ENCODE results near the gene PRSS50.

PRSS50 gene

DNA sequence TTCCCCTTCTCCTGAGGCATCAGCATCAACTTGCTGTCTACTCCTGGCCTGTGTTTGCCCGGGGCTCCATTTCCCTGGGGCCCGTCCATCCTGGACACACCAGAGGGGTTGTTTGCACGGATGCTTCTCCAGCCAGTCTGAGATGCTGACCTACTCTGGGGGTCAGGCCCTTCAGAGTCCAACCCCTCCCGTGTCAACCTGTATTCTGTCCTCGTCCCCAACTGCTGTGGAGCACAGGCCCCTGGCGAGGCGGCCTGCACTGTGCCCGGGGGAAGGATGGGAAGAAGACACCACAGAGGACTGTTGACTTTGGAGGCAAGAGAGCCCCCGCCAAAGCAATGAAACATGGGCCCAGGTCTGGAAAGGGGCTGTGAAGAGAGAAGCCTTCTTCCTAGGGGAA, 50.0 kb downstream of the PRSS50 start:
- H3K9me3 ChIP-seq (ENCODE audit: control insufficient read depth, insufficient read depth, low read depth, low read length), result no peaks in the 10 kb centered on the region
- H3K9ac ChIP-seq (ENCODE audit: low read length), result no peak overlapping the region
- H3K27ac ChIP-seq (ENCODE audit: low read depth, low read length), result no peak overlapping the region
- no peaks in the 10 kb centered on the region for H3K36me3 ChIP-seq (ENCODE audit: control insufficient read depth, insufficient read depth, low read length)
- no peak overlapping the region for H3K4me3 ChIP-seq (ENCODE audit: low read depth, low read length)
- H3K27me3 ChIP-seq (ENCODE audit: control insufficient read depth, insufficient read depth, low read length), result no peaks in the 10 kb centered on the region
- H3K4me1 ChIP-seq (ENCODE audit: control insufficient read depth, insufficient read depth, low read length), result peaks cover 11% of the 10 kb centered on the region

DNA sequence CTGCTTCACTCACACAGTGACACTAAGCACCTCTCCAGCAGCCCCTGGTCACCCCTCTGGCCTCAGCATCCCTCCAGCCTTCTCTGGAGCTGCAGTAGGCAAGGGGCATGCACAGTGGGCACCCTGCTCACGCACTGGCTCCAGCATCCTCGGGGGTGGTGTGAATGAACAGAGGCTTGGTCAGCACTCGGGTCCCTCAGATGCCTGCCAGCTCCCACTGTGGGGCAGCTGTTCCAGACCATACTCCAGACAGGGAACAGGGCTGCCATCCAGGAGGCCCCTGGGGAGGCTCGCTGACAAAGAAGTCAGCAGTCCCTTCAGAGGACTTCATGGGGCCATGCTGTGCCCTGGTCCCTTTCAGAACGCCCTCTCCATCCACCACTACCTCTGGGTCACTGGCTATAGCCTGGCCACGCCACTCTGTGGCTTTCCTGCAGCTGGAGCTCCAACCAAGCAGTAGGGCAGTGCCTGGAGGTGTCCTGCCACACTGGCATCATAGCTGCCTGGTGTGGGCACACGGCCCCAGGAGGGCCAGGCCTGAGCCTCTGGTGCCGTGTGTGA, 50.5 kb downstream of the PRSS50 start:
- Histone ChIP-seq H3K27ac (ENCODE audit: low read depth, low read length) (no peak overlapping the region), H3K4me1 (ENCODE audit: control insufficient read depth, insufficient read depth, low read length) (peaks cover 16% of the 10 kb centered on the region), H3K9ac (ENCODE audit: low read length) (no peak overlapping the region), H3K27me3 (ENCODE audit: control insufficient read depth, insufficient read depth, low read length) (no peaks in the 10 kb centered on the region), H3K9me3 (ENCODE audit: control insufficient read depth, insufficient read depth, low read depth, low read length) (no peaks in the 10 kb centered on the region), H3K4me3 (ENCODE audit: low read depth, low read length) (no peak overlapping the region), H3K36me3 (ENCODE audit: control insufficient read depth, insufficient read depth, low read length) (no peaks in the 10 kb centered on the region)

DNA sequence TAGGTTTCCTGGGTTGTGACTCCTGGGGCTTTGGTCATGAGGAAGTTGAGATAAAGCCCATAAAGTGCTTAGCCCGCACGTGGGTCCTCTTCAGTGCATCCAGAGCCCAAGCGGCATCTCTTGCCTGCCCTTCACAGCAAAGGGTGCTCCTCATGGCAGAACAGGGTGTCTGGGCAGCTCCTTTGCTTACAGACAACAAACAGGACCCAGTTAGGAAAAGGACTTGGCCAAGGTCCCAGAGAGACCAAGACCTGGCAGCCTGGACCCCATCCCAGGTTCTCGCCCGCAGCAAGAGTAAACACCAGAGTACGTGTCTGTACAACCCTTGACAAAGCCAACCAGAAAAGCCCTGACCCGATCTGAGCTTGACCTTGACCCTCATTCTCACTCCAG, 51.2 kb downstream of the PRSS50 start:
- Histone ChIP-seq H3K27me3 (ENCODE audit: control insufficient read depth, insufficient read depth, low read length) (no peaks in the 10 kb centered on the region), H3K27ac (ENCODE audit: low read depth, low read length) (no peak overlapping the region), H3K4me3 (ENCODE audit: low read depth, low read length) (no peak overlapping the region)

DNA sequence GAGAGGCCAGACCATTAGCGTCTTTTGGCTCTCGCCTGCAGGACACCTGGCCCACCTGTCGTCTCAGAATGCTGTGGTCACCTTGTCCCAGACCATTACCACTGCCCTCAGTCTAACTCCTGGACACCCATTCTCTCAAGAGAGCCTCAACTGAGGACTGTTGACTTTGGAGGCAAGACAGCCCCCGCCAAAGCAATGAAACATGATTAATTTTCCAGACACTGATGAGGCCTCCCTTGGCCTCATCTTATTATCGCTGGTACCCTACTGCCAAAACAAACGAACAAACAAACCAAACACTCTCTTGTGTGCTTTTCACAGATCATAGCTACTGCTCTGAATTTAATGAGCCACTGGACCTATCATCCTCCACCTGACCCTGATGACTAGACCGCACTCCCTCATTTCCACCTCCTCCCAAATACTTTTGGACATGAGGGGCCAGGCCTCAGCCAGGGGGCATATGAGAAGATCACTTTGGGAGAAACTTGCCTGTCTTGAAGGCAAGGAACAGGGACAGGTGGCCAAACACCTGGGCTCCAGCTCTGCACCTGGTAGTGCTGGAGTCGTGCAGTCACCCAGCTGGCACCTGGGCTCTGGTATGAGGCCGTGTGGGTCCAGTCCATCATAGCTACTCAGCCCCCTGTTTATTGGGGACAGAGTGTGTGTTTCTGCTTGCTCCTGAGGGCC, 51.8 kb downstream of the PRSS50 start:
- Histone ChIP-seq H3K27me3 (ENCODE audit: control insufficient read depth, insufficient read depth, low read length) (no peaks in the 10 kb centered on the region), H3K4me3 (ENCODE audit: low read depth, low read length) (no peak overlapping the region), H3K9me3 (ENCODE audit: control insufficient read depth, insufficient read depth, low read depth, low read length) (no peaks in the 10 kb centered on the region), H3K4me1 (ENCODE audit: control insufficient read depth, insufficient read depth, low read length) (peaks cover 28% of the 10 kb centered on the region), H3K36me3 (ENCODE audit: control insufficient read depth, insufficient read depth, low read length) (no peaks in the 10 kb centered on the region), H3K27ac (ENCODE audit: low read depth, low read length) (no peak overlapping the region), H3K9ac (ENCODE audit: low read length) (no peak overlapping the region)

More for the DNA sequence above, 51.2 kb downstream of the PRSS50 start:
- H3K36me3 ChIP-seq (ENCODE audit: control insufficient read depth, insufficient read depth, low read length), result no peaks in the 10 kb centered on the region
- no peaks in the 10 kb centered on the region for H3K9me3 ChIP-seq (ENCODE audit: control insufficient read depth, insufficient read depth, low read depth, low read length)
- H3K4me1 ChIP-seq (ENCODE audit: control insufficient read depth, insufficient read depth, low read length), result peaks cover 23% of the 10 kb centered on the region
- no peak overlapping the region for H3K9ac ChIP-seq (ENCODE audit: low read length)

DNA sequence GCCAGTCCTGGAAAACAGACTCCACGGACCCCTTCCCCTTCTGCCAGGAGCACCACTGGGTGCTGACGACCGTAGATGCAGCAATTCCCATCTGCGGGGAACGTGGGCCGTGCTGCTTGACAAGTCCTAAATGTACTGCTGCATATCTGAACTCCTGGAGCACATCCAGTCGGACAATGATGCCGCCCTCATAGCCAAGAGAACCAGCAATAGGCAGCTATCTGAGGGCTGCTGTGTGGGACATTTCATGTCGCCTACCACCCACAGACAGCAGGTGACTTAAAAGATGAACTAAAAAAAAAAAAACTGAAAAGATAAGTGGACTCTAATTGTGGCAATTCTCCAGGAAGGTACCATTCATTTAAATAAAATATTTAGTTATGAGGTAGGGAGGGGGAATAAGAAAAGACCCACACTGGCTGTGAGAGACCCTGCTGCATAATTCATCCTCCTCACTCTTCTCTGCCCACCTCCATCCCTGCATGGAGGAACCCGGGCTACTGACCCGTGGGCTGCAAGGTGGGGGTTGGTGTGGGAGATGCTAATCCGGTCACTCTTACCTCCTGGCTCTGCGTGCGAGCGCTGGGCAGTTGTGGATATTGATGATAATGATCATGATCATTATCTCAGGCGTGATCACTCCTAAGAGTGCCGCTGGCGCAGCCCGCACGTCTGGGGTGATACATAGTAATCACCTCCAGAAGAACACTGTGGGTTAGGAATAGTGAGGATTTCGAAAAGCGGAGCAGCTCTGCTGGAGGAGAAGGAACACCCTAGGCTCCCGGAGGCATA, 52.5 kb downstream of the PRSS50 start:
- no peak overlapping the region for H3K4me3 ChIP-seq (ENCODE audit: low read depth, low read length)
- no peak overlapping the region for H3K27ac ChIP-seq (ENCODE audit: low read depth, low read length)
- H3K9me3 ChIP-seq (ENCODE audit: control insufficient read depth, insufficient read depth, low read depth, low read length), result no peaks in the 10 kb centered on the region
- peaks cover 36% of the 10 kb centered on the region for H3K4me1 ChIP-seq (ENCODE audit: control insufficient read depth, insufficient read depth, low read length)
- no peaks in the 10 kb centered on the region for H3K36me3 ChIP-seq (ENCODE audit: control insufficient read depth, insufficient read depth, low read length)
- H3K9ac ChIP-seq (ENCODE audit: low read length), result no peak overlapping the region
- H3K27me3 ChIP-seq (ENCODE audit: control insufficient read depth, insufficient read depth, low read length), result no peaks in the 10 kb centered on the region

DNA sequence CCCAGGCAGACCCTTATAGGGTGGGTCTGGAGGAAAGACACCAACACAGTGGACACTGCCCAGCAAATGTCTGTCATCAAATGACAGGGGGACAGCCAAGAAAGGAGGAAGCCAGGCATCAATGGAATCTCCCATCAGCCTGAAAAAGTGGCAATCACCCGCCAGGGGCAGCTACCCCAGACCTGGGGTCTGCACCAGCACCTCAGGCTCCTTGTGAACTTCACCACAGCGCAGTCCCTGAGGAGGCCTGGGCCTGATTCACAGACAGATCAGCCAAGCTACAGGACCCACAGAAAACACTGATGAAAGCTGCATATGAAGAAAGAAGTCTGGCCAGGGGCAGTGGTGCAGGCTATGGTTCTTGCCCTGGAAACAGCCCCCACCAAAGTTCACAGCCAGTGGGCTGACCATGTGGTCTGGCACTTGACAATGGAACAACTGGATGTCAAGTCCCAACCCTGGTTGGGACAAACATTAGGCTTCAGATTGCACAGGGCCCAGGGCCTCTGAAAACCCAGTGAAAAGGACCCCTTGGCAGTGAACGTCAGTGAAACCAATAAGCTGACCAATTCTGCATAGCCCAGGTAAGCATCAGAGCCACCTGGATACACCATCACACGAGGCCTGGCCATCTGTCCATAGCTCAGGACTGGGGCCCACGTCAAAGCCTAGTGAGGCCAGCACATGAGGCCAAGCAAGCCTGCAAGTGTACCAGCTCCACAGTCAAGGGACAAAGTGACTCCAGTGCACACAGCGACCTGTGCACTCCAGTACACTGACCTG, 53.3 kb downstream of the PRSS50 start:
- Histone ChIP-seq H3K9me3 (ENCODE audit: control insufficient read depth, insufficient read depth, low read depth, low read length) (no peaks in the 10 kb centered on the region), H3K27me3 (ENCODE audit: control insufficient read depth, insufficient read depth, low read length) (no peaks in the 10 kb centered on the region), H3K4me1 (ENCODE audit: control insufficient read depth, insufficient read depth, low read length) (peaks cover 44% of the 10 kb centered on the region), H3K4me3 (ENCODE audit: low read depth, low read length) (no peak overlapping the region), H3K36me3 (ENCODE audit: control insufficient read depth, insufficient read depth, low read length) (no peaks in the 10 kb centered on the region), H3K9ac (ENCODE audit: low read length) (no peak overlapping the region), H3K27ac (ENCODE audit: low read depth, low read length) (no peak overlapping the region)

DNA sequence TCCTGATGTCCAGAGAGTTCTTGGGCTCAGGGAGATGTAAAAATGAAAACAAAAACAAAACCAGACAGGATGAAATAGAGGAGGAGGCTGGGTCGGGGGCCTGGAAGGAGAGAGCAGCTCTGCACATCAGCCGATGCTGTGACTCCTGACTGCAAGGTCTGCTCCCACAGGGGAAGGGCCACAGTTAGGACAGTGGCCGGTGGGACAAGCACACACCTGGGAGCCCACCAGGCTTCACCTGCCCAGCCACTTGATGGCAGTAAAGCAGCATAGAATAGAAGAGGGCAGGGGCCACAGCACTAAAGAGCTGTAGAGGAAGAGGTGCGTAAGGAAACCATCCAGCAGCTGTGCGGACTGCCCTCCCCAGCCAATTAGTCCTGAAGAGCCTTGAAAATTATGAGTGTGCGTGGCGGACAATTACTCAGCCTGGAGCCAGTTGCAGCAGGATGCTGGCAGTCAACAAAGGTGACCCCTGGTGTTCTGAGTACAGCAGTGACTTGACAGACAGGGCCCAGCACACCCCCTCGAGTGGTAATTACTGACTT, 54.0 kb downstream of the PRSS50 start:
- Histone ChIP-seq H3K27ac (ENCODE audit: low read depth, low read length) (no peak overlapping the region), H3K4me3 (ENCODE audit: low read depth, low read length) (no peak overlapping the region)

DNA sequence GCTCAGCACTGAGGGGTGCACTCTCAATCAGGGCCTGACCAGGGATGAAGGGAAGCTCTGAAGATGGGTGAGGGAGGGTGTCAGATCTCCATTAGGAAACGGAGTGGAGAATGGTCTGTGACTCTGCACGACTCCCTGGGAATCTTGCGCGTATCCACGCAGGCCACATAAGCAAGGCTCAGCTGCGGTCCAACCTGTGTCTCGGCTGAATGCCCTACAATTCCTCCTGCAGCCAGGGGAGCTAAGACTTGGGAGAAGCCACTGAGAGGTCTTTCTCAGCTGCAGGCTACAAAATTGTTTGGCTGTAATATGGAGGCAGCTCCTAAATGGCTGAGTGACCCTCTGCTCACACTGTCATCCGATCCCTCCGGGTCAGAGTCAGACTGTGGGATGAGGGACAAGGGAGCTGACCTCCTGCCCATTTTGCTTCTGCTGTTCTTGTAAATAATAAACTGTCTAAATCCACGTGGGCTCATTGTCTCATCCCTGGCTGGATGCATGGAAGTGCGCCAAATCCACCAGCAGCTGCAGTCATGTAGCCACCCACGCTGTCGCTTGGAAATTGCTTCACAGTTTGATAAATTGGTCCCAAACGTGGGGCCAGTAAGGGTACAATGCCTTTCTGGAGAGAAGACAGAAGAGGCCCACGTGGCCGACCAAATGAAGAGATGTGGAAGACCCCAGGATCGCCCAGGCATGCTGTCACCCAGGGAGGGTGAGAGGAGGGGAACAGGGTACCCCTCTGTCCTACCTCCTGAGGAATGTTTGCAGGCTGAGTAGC, 54.7 kb downstream of the PRSS50 start:
- Histone ChIP-seq H3K36me3 (ENCODE audit: control insufficient read depth, insufficient read depth, low read length) (no peaks in the 10 kb centered on the region), H3K4me3 (ENCODE audit: low read depth, low read length) (no peak overlapping the region), H3K27ac (ENCODE audit: low read depth, low read length) (no peak overlapping the region), H3K9me3 (ENCODE audit: control insufficient read depth, insufficient read depth, low read depth, low read length) (no peaks in the 10 kb centered on the region), H3K9ac (ENCODE audit: low read length) (no peak overlapping the region), H3K4me1 (ENCODE audit: control insufficient read depth, insufficient read depth, low read length) (peaks cover 50% of the 10 kb centered on the region), H3K27me3 (ENCODE audit: control insufficient read depth, insufficient read depth, low read length) (no peaks in the 10 kb centered on the region)

More for the DNA sequence above, 54.0 kb downstream of the PRSS50 start:
- H3K36me3 ChIP-seq (ENCODE audit: control insufficient read depth, insufficient read depth, low read length), result no peaks in the 10 kb centered on the region
- no peaks in the 10 kb centered on the region for H3K27me3 ChIP-seq (ENCODE audit: control insufficient read depth, insufficient read depth, low read length)
- no peak overlapping the region for H3K9ac ChIP-seq (ENCODE audit: low read length)
- H3K9me3 ChIP-seq (ENCODE audit: control insufficient read depth, insufficient read depth, low read depth, low read length), result no peaks in the 10 kb centered on the region
- peaks cover 50% of the 10 kb centered on the region for H3K4me1 ChIP-seq (ENCODE audit: control insufficient read depth, insufficient read depth, low read length)
